Activated gamma-delta T cell treated with anti-CD3 and anti-CD28 coated beads, Interleukin-2, amount 50 U/mL, for 16 hours (primary cell): ENCODE results near the gene GLCE.
"Not testable (repeated sequence)": the region's sequence is repeated elsewhere in the genome, so short reads cannot be mapped to it uniquely, and the experiment has no call there.

Experiments used
- DNase-seq: peaks from one replicate; pipeline ENCODE4 v3.0.0-alpha.2; 2020; ENCODE audit warnings: low read depth

The GLCE gene

GRCh38 chr15:69138963-69139362, 21.5 kb upstream of the GLCE start:
- DNase-seq: no peak

- DNase-seq: no peak
Measured at GRCh38 chr15:69140306-69140705, 20.1 kb upstream of the GLCE start.

GRCh38 chr15:69141286-69141701, 19.1 kb upstream of the GLCE start:
- DNase-seq: no peak

- DNase-seq: no peak
Measured at GRCh38 chr15:69141833-69142232, 18.6 kb upstream of the GLCE start.

- no peak for DNase-seq
Measured at GRCh38 chr15:69143756-69144436, 16.5 kb upstream of the GLCE start.

- DNase-seq: no peak
Measured at GRCh38 chr15:69144530-69144929, 15.9 kb upstream of the GLCE start.

GRCh38 chr15:69145149-69145693, 15.2 kb upstream of the GLCE start:
- no peak for DNase-seq

GRCh38 chr15:69145694-69146492, 14.5 kb upstream of the GLCE start:
- DNase-seq: no peak

GRCh38 chr15:69146724-69147435, 13.6 kb upstream of the GLCE start:
- DNase-seq: no peak

GRCh38 chr15:69148465-69148864, 12.0 kb upstream of the GLCE start:
- DNase-seq: no peak

GRCh38 chr15:69149163-69149562, 11.3 kb upstream of the GLCE start:
- no peak for DNase-seq

GRCh38 chr15:69149803-69150202, 10.6 kb upstream of the GLCE start:
- DNase-seq: no peak

- no peak for DNase-seq
Measured at GRCh38 chr15:69150336-69150735, 10.1 kb upstream of the GLCE start.

GRCh38 chr15:69150841-69151240, 9.6 kb upstream of the GLCE start:
- no peak for DNase-seq

GRCh38 chr15:69153046-69153445, 7.4 kb upstream of the GLCE start:
- DNase-seq: no peak

- not testable (repeated sequence) for DNase-seq
Measured at GRCh38 chr15:69153587-69153986, 6.8 kb upstream of the GLCE start.

GRCh38 chr15:69154078-69154477, 6.4 kb upstream of the GLCE start:
- no peak for DNase-seq

- DNase-seq: no peak
Measured at GRCh38 chr15:69154684-69155083, 5.8 kb upstream of the GLCE start.

- DNase-seq: no peak
Measured at GRCh38 chr15:69156736-69157381, 3.6 kb upstream of the GLCE start.

GRCh38 chr15:69158201-69158842, 2.1 kb upstream of the GLCE start:
- DNase-seq: no peak

GRCh38 chr15:69158843-69159240, 1.6 kb upstream of the GLCE start:
- DNase-seq: no peak

GRCh38 chr15:69159805-69160140, 662 bp upstream of the GLCE start:
- no peak for DNase-seq
